Placental epithelial cell (primary cell): ENCODE measurements around the gene EXD2. TPM values are rescaled to one million over a fixed set of nuclear protein-coding genes. Genes with fewer than 3 reads are reported as not detected.

ENCODE experiments used
- small RNA-seq: library from RNA; depleted of rRNA; stranded (forward); fragments of <200 nt; gene quantifications from one replicate; pipeline ENCODE3, GENCODE V24; 2012
- total RNA-seq: library from RNA; depleted of rRNA; stranded (reverse); fragments of >200 nt; gene quantifications from 2 replicates; pipeline ENCODE4 v1.2.3, GENCODE V29; 2012

Gene EXD2
- total RNA-seq: 7.1 and 11.8 TPM in 2 replicates

GRCh38 chr14:69191340-69192111 is at the start of gene EXD2:
TSS of gene EXD2 (plus strand) at chr14:69191498. CDS start at chr14:69209471, 17,973 bp downstream.

GRCh38 chr14:69152902-69153151 is 38.5 kb upstream of the EXD2 start, which contains the start of gene DCAF5:
TSS of gene DCAF5 (minus strand) at chr14:69153119. CDS start at chr14:69152978, 141 bp downstream.

GRCh38 chr14:69259527-69260189 is 68.4 kb downstream of the EXD2 start, which contains the start of gene GALNT16:
TSS of gene GALNT16 (plus strand) at chr14:69260158. CDS start at chr14:69260291, 133 bp downstream.

Small RNAs within 50 kb of the gene (small RNA-seq; reads per million reads assigned to genes)
- not detected for gene RF00019

Other genes with a start within 250 kb of the EXD2 start
- 315 and 550 TPM in 2 replicates for gene ACTN1, start 212.2 kb upstream of the EXD2 start, total RNA-seq
- 33.8 and 49.1 TPM in 2 replicates for gene DCAF5, start 38.4 kb upstream of the EXD2 start, total RNA-seq
- under 0.01 TPM in 2 replicates for gene GALNT16, start 68.7 kb downstream of the EXD2 start, total RNA-seq
- 97.4 and 112 TPM in 2 replicates for gene ERH, start 206.8 kb downstream of the EXD2 start, total RNA-seq
- gene SLC39A9, start 207.2 kb downstream of the EXD2 start, total RNA-seq: 116 and 182 TPM in 2 replicates